ENCODE results near the gene TOX2. TPM values are rescaled to one million over a fixed set of nuclear protein-coding genes. Genes with fewer than 3 reads are reported as not detected.

TOX2 gene
- total RNA-seq, 1 experiment from 2014 or later = not detected

DNA sequence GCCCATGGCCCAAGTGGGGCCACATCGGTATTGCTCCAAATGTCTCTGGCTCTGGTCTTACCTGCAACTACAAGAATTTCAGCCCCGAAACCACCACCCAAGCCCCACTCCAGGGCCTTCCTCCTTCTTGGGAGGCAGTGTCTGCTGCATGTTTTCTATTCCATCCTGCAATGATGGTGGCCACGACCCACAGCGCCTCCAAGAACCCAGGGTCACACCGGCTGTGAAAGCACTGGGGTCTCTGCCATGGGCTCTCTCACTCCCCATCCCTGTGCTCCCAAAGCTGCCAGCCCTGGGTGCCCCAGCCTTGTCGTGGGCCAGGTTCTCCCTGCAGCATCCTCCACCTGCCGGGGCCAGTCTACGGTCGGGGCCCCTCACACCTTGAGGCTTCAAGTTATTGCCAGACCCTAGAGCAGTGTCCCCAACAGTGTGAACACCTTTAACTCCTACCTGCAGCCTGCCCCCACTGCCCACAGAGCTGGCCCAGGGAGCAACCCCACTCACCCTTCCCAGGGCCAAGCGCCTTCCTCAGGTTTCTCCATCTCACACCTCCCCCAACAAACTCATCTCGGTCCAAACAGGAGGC lies 157.0 kb downstream of the TOX2 start:
- H3K36me3 Mint-ChIP-seq (ENCODE audit: insufficient read depth, unreplicated experiment) = no peaks in the 10 kb centered on the region
- H3K4me1 Mint-ChIP-seq (ENCODE audit: low read depth, unreplicated experiment) = no peaks in the 10 kb centered on the region
- no peak for TF ChIP-seq CTCF (IDR thresholded peaks at IDR 0.05; ENCODE audit: unreplicated experiment)
- DNase-seq = no peak
- BruUV-seq (replicated peaks) = no TSS peak
- H3K4me3 Mint-ChIP-seq (ENCODE audit: low read depth, unreplicated experiment) = no peak overlapping the region
- H3K27me3 Mint-ChIP-seq (ENCODE audit: unreplicated experiment) = peaks cover 95% of the 10 kb centered on the region
- H3K27ac Mint-ChIP-seq (ENCODE audit: unreplicated experiment) = no peak overlapping the region
- H3K9me3 Mint-ChIP-seq (ENCODE audit: low read depth, unreplicated experiment) = no peaks in the 10 kb centered on the region
- intact Hi-C loops (cut with micrococcal nuclease; ENCODE audit: unreplicated experiment) = no loop called here
- CTCF ChIA-PET = no interaction called here

DNA sequence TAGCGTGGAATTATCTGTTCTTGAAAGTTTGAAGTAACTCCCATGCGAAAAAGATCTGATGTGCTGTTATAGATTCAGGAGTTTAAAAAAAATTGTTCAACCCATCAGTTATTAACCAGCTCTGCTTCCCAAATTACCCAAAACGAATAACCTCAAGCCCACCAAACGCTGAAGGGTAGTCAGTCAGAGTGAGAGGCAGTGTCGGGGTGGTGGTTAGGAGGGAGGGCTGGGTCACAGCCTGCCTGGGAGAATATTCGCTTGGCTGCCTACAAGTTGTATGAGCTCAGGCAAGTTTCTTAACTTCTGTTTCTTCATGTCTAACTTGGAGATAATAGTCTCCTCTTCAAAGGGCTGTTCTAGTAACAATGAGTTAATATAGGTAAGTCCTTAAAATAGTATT lies 157.7 kb downstream of the TOX2 start:
- TF ChIP-seq CTCF (IDR thresholded peaks at IDR 0.05; ENCODE audit: unreplicated experiment) = no peak
- H3K4me1 Mint-ChIP-seq (ENCODE audit: low read depth, unreplicated experiment) = no peaks in the 10 kb centered on the region
- H3K36me3 Mint-ChIP-seq (ENCODE audit: insufficient read depth, unreplicated experiment) = no peaks in the 10 kb centered on the region
- no peak overlapping the region for H3K4me3 Mint-ChIP-seq (ENCODE audit: low read depth, unreplicated experiment)
- CTCF ChIA-PET = interaction anchor here (0.6 kb wide), 1 partner anchor 19 kb away, joined by 3 read pairs; no protein-coding TSS in a partner anchor
- no peak for DNase-seq
- H3K9me3 Mint-ChIP-seq (ENCODE audit: low read depth, unreplicated experiment) = no peaks in the 10 kb centered on the region
- BruUV-seq (replicated peaks) = no TSS peak
- intact Hi-C loops (cut with micrococcal nuclease; ENCODE audit: unreplicated experiment) = no loop called here
- peaks cover 87% of the 10 kb centered on the region for H3K27me3 Mint-ChIP-seq (ENCODE audit: unreplicated experiment)
- H3K27ac Mint-ChIP-seq (ENCODE audit: unreplicated experiment) = no peak overlapping the region

DNA sequence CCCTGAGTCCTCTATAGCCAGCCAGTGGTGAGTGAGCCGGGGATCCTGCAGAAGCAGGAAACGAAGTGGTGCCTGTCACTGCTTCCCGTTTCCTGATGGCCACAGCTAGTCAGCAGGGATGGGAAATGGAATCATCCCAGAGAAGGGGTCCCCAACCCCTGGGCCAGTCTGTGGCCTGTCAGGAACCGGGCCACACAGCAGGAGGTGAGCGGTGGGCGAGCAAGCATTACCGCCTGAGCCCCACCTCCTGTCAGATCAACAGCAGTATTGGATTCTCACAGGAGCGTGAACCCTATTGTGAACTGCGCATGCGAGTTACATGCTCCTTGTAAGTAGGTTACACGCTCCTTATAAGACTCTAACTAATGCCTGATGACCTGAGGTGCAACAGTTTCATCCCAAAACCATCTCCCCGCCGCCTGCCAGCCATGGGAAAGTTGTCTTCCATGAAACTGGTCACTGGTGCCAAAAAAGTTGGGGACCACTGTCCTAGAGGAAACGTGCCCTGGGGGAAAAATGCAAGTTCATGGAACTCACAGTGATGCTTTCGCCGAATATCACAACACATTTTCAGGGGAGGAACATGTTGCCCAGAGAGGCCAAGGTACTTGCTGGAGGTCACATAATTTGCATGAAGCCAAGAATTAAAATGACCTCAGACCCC lies 158.5 kb downstream of the TOX2 start:
- intact Hi-C loops (cut with micrococcal nuclease; ENCODE audit: unreplicated experiment) = no loop called here
- BruUV-seq (replicated peaks) = no TSS peak
- no peak for DNase-seq
- peaks cover 86% of the 10 kb centered on the region for H3K27me3 Mint-ChIP-seq (ENCODE audit: unreplicated experiment)
- H3K9me3 Mint-ChIP-seq (ENCODE audit: low read depth, unreplicated experiment) = no peaks in the 10 kb centered on the region
- no peak overlapping the region for H3K27ac Mint-ChIP-seq (ENCODE audit: unreplicated experiment)
- no peak overlapping the region for H3K4me3 Mint-ChIP-seq (ENCODE audit: low read depth, unreplicated experiment)
- CTCF ChIA-PET = interaction anchor here (0.6 kb wide), 1 partner anchor 18 kb away, joined by 3 read pairs; no protein-coding TSS in a partner anchor
- H3K36me3 Mint-ChIP-seq (ENCODE audit: insufficient read depth, unreplicated experiment) = no peaks in the 10 kb centered on the region
- TF ChIP-seq CTCF (IDR thresholded peaks at IDR 0.05; ENCODE audit: unreplicated experiment) = no peak
- H3K4me1 Mint-ChIP-seq (ENCODE audit: low read depth, unreplicated experiment) = no peaks in the 10 kb centered on the region

DNA sequence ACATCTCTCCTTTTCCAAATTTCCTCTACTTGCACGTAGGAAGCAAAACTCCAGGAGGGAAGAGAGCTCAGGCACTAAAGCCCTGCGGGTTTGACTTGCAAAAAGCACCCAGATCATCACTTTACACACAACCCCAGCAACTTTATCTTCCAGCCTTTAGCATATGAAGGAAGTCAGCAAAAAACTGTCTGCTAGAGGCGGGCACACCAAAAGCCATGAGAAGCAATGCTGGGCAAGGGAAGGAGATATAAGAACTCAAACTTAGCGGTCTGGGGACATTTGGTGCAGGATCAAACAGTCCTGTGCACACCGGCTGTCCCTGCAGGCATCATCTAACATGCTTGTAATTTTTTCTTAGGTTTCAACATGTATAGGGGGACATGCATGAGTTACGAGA lies 159.0 kb downstream of the TOX2 start:
- Mint-ChIP-seq H3K27me3 (ENCODE audit: unreplicated experiment) (peaks cover 86% of the 10 kb centered on the region), H3K4me1 (ENCODE audit: low read depth, unreplicated experiment) (no peaks in the 10 kb centered on the region), H3K4me3 (ENCODE audit: low read depth, unreplicated experiment) (no peak overlapping the region), H3K36me3 (ENCODE audit: insufficient read depth, unreplicated experiment) (no peaks in the 10 kb centered on the region), H3K9me3 (ENCODE audit: low read depth, unreplicated experiment) (no peaks in the 10 kb centered on the region), H3K27ac (ENCODE audit: unreplicated experiment) (no peak overlapping the region)
- intact Hi-C loops (cut with micrococcal nuclease; ENCODE audit: unreplicated experiment) = no loop called here
- no TSS peak for BruUV-seq (replicated peaks)
- CTCF ChIA-PET = no interaction called here
- no peak for DNase-seq
- no peak for TF ChIP-seq CTCF (IDR thresholded peaks at IDR 0.05; ENCODE audit: unreplicated experiment)
